CD4-positive, alpha-beta T cell (primary cell): Measurements from ENCODE around the gene ADAMTS20. TPM values are rescaled to one million over a fixed set of nuclear protein-coding genes. Genes with fewer than 3 reads are reported as not detected.

Source experiments
- ATAC-seq: fragments of 200-7000 bp; cut with Tn5 transposase; one replicate; pipeline ENCODE4 v1.10.0; 2022; ENCODE audit warnings: mild to moderate bottlenecking; ENCODE audit not compliant: poor library complexity
- CTCF ChIA-PET: fragments of 350-600 bp; sonication (Branson Sonifier 250); formaldehyde crosslinking; loops from one replicate; lab custom pipeline; 2021; ENCODE audit warnings: antibody characterized with exemption, inconsistent platforms; lab: Charles Lee
- POLR2A ChIA-PET: fragments of 350-600 bp; sonication (Branson Sonifier 250); formaldehyde crosslinking; loops from one replicate; lab custom pipeline; 2021; ENCODE audit warnings: antibody characterized with exemption, inconsistent platforms; lab: Charles Lee
- DNase-seq, 14 experiments: peaks; one replicate each; pipeline ENCODE4 v3.0.0-alpha.2; 2013 to 2020; ENCODE audit warnings: mixed read lengths in 2 of 14
- H3K27ac ChIP-seq, 2 donors: one replicate each; pipeline versions ENCODE4 v1.5.1 to v1.7.0; 2013; ENCODE audit warnings: low read length in 2 of 2, low read depth in 1 of 2, mild to moderate bottlenecking in 1 of 2
- H3K27me3 ChIP-seq, 2 experiments: 1 replicate in 1 of 2; 2 replicates in 1 of 2; pipeline versions ENCODE4 v1.6.1 to v1.7.0; 2013; ENCODE audit warnings: low read length in 2 of 2, control low read depth in 1 of 2, mild to moderate bottlenecking in 1 of 2, moderate library complexity in 1 of 2; ENCODE audit not compliant: insufficient read depth in 2 of 2, control insufficient read depth in 1 of 2
- H3K36me3 ChIP-seq: one replicate; pipeline ENCODE4 v1.6.1; 2013; ENCODE audit warnings: low read length, control low read depth; ENCODE audit not compliant: insufficient read depth
- H3K4me1 ChIP-seq: one replicate; pipeline ENCODE4 v1.6.1; 2013; ENCODE audit warnings: low read length, control low read depth; ENCODE audit not compliant: insufficient read depth
- H3K4me3 ChIP-seq: one replicate; pipeline ENCODE4 v1.5.1; 2013; ENCODE audit warnings: mild to moderate bottlenecking, low read length, moderate library complexity
- H3K9me3 ChIP-seq, 2 experiments: 1 replicate in 1 of 2; 2 replicates in 1 of 2; pipeline versions ENCODE4 v1.6.1 to v1.7.0; 2013; ENCODE audit warnings: low read length in 2 of 2, mild to moderate bottlenecking in 2 of 2, control low read depth in 1 of 2, moderate library complexity in 1 of 2; ENCODE audit not compliant: control insufficient read depth in 1 of 2, insufficient read depth in 1 of 2
- H3K27ac Mint-ChIP-seq: one replicate; pipeline ENCODE4 v1.8.0; 2020; ENCODE audit warnings: mixed read lengths
- H3K27me3 Mint-ChIP-seq: one replicate; pipeline ENCODE4 v1.8.0; 2021; ENCODE audit warnings: mixed read lengths
- H3K36me3 Mint-ChIP-seq: one replicate; pipeline ENCODE4 v1.8.0; 2021; ENCODE audit warnings: low read depth, mixed read lengths
- H3K4me1 Mint-ChIP-seq: one replicate; pipeline ENCODE4 v1.8.0; 2021; ENCODE audit warnings: low read depth, mixed read lengths
- H3K4me3 Mint-ChIP-seq: one replicate; pipeline ENCODE4 v1.8.0; 2020; ENCODE audit warnings: mild to moderate bottlenecking, mixed read lengths
- H3K9me3 Mint-ChIP-seq: one replicate; pipeline ENCODE4 v1.8.0; 2020; ENCODE audit warnings: mixed read lengths
- intact Hi-C, 2 experiments: fragments of 100-400 bp; cut with DNase I in 1 of 2; cut with micrococcal nuclease in 1 of 2; formaldehyde crosslinking; loops; one replicate each; pipeline versions ENCODE4 v1.15.1 to v1.9.0; 2023 to 2025; cut with DNase I, micrococcal nuclease
- total RNA-seq, 174 experiments: library from RNA in 2 of 174; stranded (reverse) in 2 of 174; gene quantifications; one replicate each; pipeline ENCODE4 v1.2.3 and lab custom pipeline; 2021 to 2026
- TF ChIP-seq, protein P1 (sequence below): fragments of 200-600 bp; IDR thresholded peaks from one replicate; pipeline ENCODE4 v1.8.0; 2022; ENCODE audit warnings: antibody characterized with exemption, mild to moderate bottlenecking

The ADAMTS20 gene
- total RNA-seq, 2 experiments from 2014 or later, result not detected

DNA sequence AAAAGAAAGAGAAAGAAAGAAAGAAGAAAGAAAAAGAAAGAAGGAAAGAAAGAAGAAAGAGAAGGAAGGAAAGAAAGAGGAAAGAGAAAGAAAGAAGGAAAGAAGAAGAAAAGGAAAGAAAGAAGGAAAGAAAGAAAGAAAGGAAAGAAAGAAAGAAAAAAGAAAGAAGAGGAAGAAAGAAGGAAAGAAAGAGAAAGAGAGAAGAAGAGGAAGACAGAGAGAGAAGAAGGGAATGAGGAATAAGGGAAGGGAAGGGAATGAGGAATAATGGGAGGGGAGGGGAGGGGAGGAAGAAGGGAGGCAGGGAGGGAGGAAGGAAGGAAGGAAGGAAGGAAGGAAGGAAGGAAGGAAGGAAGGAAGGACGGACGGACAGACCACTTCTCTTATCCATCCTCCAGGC, 246.9 kb downstream of the ADAMTS20 start:
- ATAC-seq, result no peak

More for the DNA sequence above, 246.9 kb downstream of the ADAMTS20 start:
- H3K27ac Mint-ChIP-seq, result no peak overlapping the region
- no peak overlapping the region for H3K4me3 Mint-ChIP-seq
- Histone ChIP-seq H3K9me3 (peaks cover 0 to 13% of the 10 kb centered on the region in 2 experiments), H3K4me3 (no peak overlapping the region), H3K27me3 (no peaks in the 10 kb centered on the region), H3K4me1 (no peaks in the 10 kb centered on the region), H3K36me3 (no peaks in the 10 kb centered on the region), H3K27ac (no peak overlapping the region)
- H3K27me3 Mint-ChIP-seq, result no peaks in the 10 kb centered on the region
- ChIA-PET POLR2A (no interaction called here), CTCF (no interaction called here)
- no peaks in the 10 kb centered on the region for H3K4me1 Mint-ChIP-seq
- peaks cover 10% of the 10 kb centered on the region for H3K9me3 Mint-ChIP-seq
- no peak for DNase-seq
- H3K36me3 Mint-ChIP-seq, result no peaks in the 10 kb centered on the region
- intact Hi-C loops, result no loop called here
- TF ChIP-seq, protein P1, sequence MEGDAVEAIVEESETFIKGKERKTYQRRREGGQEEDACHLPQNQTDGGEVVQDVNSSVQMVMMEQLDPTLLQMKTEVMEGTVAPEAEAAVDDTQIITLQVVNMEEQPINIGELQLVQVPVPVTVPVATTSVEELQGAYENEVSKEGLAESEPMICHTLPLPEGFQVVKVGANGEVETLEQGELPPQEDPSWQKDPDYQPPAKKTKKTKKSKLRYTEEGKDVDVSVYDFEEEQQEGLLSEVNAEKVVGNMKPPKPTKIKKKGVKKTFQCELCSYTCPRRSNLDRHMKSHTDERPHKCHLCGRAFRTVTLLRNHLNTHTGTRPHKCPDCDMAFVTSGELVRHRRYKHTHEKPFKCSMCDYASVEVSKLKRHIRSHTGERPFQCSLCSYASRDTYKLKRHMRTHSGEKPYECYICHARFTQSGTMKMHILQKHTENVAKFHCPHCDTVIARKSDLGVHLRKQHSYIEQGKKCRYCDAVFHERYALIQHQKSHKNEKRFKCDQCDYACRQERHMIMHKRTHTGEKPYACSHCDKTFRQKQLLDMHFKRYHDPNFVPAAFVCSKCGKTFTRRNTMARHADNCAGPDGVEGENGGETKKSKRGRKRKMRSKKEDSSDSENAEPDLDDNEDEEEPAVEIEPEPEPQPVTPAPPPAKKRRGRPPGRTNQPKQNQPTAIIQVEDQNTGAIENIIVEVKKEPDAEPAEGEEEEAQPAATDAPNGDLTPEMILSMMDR, result no peak

Other genes with a start within 250 kb of the ADAMTS20 start
- 10 to 100 TPM; 10.9 to 15.3 TPM for gene PUS7L, start 206.6 kb upstream of the ADAMTS20 start, total RNA-seq
- 10 to 100 TPM; 27.3 to 29.0 TPM for gene IRAK4, start 206.7 kb upstream of the ADAMTS20 start, total RNA-seq